CD4-positive, alpha-beta memory T cell (primary cell): Measurements from ENCODE around the gene ZNF619. TPM values are rescaled to one million over a fixed set of nuclear protein-coding genes. Genes with fewer than 3 reads are reported as not detected.

Experiments used
- CTCF ChIA-PET: fragments of 350-600 bp; sonication (Branson Sonifier 250); formaldehyde crosslinking; loops from one replicate; lab custom pipeline; 2021; ENCODE audit warnings: inconsistent platforms; ENCODE audit not compliant: partially characterized antibody; lab: Charles Lee
- POLR2A ChIA-PET: fragments of 350-600 bp; sonication (Branson Sonifier 250); formaldehyde crosslinking; loops from one replicate; lab custom pipeline; 2021; ENCODE audit not compliant: partially characterized antibody; lab: Charles Lee
- DNase-seq, 5 donors: peaks; one replicate each; pipeline versions ENCODE4 v3.0.0 to v3.0.0-alpha.2; 2020 to 2022; ENCODE audit warnings: mixed read lengths in 1 of 5
- H3K27ac ChIP-seq: one replicate; pipeline ENCODE4 v1.7.0; 2013; ENCODE audit warnings: low read depth, low read length
- H3K27me3 ChIP-seq: 2 replicates; pipeline ENCODE4 v1.7.0; 2013; ENCODE audit warnings: mild to moderate bottlenecking, low read length, moderate library complexity; ENCODE audit not compliant: insufficient read depth
- H3K36me3 ChIP-seq: 2 replicates; pipeline ENCODE4 v1.7.0; 2013; ENCODE audit warnings: mild to moderate bottlenecking, low read length, moderate library complexity; ENCODE audit not compliant: insufficient read depth
- H3K4me1 ChIP-seq: 2 replicates; pipeline ENCODE4 v1.7.0; 2013; ENCODE audit warnings: mild to moderate bottlenecking, low read length, moderate library complexity; ENCODE audit not compliant: insufficient read depth
- H3K4me3 ChIP-seq, 2 donors: one replicate each; pipeline ENCODE4 v1.7.0; 2013; ENCODE audit warnings: low read length in 2 of 2, mild to moderate bottlenecking in 1 of 2
- H3K9me3 ChIP-seq, 2 donors: one replicate each; pipeline ENCODE4 v1.7.0; 2013; ENCODE audit warnings: low read length in 2 of 2, control low read depth in 1 of 2; ENCODE audit not compliant: control insufficient read depth in 1 of 2
- H3K27ac Mint-ChIP-seq, 7 donors: one replicate each; pipeline ENCODE4 v1.8.0; 2020 to 2021; ENCODE audit warnings: mixed read lengths in 7 of 7, mild to moderate bottlenecking in 6 of 7, inconsistent platforms in 3 of 7, moderate library complexity in 3 of 7
- H3K27me3 Mint-ChIP-seq, 2 donors: one replicate each; pipeline ENCODE4 v1.8.0; 2020 to 2021; ENCODE audit warnings: mixed read lengths in 2 of 2
- H3K36me3 Mint-ChIP-seq, 2 donors: one replicate each; pipeline ENCODE4 v1.8.0; 2020 to 2021; ENCODE audit warnings: mixed read lengths in 2 of 2, inconsistent platforms in 1 of 2, mild to moderate bottlenecking in 1 of 2
- H3K4me1 Mint-ChIP-seq, 4 donors: one replicate each; pipeline ENCODE4 v1.8.0; 2020 to 2021; ENCODE audit warnings: mixed read lengths in 4 of 4, mild to moderate bottlenecking in 1 of 4
- H3K4me3 Mint-ChIP-seq, 8 donors: one replicate each; pipeline ENCODE4 v1.8.0; 2020 to 2021; ENCODE audit warnings: mixed read lengths in 8 of 8, mild to moderate bottlenecking in 7 of 8, moderate library complexity in 6 of 8, inconsistent platforms in 3 of 8
- H3K9me3 Mint-ChIP-seq, 8 donors: one replicate each; pipeline ENCODE4 v1.8.0; 2020 to 2021; ENCODE audit warnings: mixed read lengths in 8 of 8, mild to moderate bottlenecking in 5 of 8, inconsistent platforms in 3 of 8, moderate library complexity in 1 of 8
- intact Hi-C: fragments of 100-400 bp; cut with micrococcal nuclease; formaldehyde crosslinking; loops from one replicate; pipeline ENCODE4 v1.15.1; 2023
- polyA plus RNA-seq, 2 donors: library from polyadenylated mRNA; unstranded; fragments of 300-500 nt; fragmentation: Illumina TruSeq; gene quantifications; one replicate each; pipeline ENCODE4 v1.2.3, GENCODE V29; 2021
- total RNA-seq, 2 experiments: library from RNA; stranded (reverse); gene quantifications; one replicate each; pipeline ENCODE4 v1.2.3, GENCODE V29; 2021

ZNF619 gene
- total and polyA plus RNA-seq, 4 experiments from 2014 or later: 2.3 to 16.6 (median 8.5) TPM

DNA sequence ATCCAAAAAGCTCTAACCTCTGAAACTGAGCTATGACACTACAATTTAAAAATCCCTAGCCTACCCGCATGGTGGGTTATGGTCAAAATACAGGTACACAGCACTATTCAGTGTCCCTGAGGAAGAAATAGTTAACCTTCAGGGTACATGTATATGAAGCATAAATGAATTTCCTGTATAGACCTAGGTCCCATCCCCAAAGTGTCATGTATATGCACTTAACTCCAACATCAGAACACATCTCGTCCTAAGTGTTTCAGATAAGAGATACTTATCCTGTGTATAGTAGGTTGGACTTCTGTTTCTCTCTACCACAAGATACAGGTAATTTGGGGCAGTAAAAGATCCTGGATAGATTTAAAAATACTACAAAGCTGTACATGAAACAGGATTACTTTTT is 13.3 kb upstream of the ZNF619 start:
- intact Hi-C loops: no loop called here
- Histone ChIP-seq H3K27me3 (no peaks in the 10 kb centered on the region), H3K36me3 (peaks cover 40% of the 10 kb centered on the region), H3K9me3 (no peaks in the 10 kb centered on the region), H3K27ac (no peak overlapping the region), H3K4me1 (peaks cover 37% of the 10 kb centered on the region), H3K4me3 (no peak overlapping the region)
- ChIA-PET POLR2A (interaction anchor here (2.1 to 2.8 kb wide), 3 partner anchors 11 to 42 kb away, joined by 5 to 19 read pairs (median 9); partner anchors contain the start of gene ZNF620), CTCF (no interaction called here)
- no peaks in the 10 kb centered on the region for H3K27me3 Mint-ChIP-seq
- no peak for DNase-seq
- H3K4me1 Mint-ChIP-seq: peaks cover 23 to 49% (median 27%) of the 10 kb centered on the region in 4 donors
- H3K4me3 Mint-ChIP-seq: peak overlapping the region in 2 of 8 donors; percentile 31 to 35
- no peaks in the 10 kb centered on the region for H3K9me3 Mint-ChIP-seq
- peak overlapping the region; percentile 33 to 91 (median 71) for H3K27ac Mint-ChIP-seq
- peaks cover 51 to 57% of the 10 kb centered on the region in 2 donors for H3K36me3 Mint-ChIP-seq

DNA sequence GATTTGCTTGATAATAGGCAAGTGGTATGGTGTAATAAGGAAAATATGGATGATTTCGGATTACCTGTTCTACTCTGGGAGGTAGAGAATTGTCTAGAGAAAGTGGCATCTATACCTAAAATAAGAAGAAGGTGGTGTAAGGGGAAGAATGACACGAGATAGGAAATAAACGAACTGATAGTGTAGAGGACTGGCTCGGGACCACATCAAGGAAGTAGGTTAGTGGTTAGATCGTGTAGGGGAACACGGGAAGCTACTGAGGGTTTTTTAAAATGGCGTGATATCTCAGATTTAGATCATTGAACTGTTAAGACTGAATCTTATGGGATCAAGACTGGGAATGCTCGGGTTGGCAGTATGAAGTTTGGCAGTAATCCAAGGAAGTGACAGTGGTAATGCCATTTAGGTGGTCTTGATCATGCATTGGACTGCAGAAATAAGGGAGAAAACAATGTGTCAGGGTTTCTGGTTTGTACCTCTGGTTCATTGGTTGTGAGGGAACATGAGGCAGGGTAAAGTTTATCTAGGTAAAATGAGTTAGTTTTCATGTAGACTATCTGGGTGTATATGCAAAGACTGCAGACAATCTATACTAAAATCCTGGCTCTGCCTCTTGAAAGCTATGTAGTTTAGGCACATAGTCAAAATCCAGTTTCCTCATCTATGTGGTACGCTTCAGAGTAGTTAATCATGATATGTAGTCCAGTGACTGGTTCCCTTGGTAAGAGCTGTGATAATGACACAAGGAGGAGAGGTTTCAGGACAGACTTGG is 12.4 kb upstream of the ZNF619 start:
- peaks cover 46 to 49% of the 10 kb centered on the region in 2 donors for H3K36me3 Mint-ChIP-seq
- intact Hi-C loops: no loop called here
- peak overlapping the region; percentile 71 to 97 (median 91) for H3K27ac Mint-ChIP-seq
- Histone ChIP-seq H3K4me1 (peaks cover 28% of the 10 kb centered on the region), H3K27ac (peak overlapping the region; percentile 25), H3K27me3 (no peaks in the 10 kb centered on the region), H3K9me3 (no peaks in the 10 kb centered on the region), H3K4me3 (no peak overlapping the region), H3K36me3 (peaks cover 33% of the 10 kb centered on the region)
- H3K4me1 Mint-ChIP-seq: peaks cover 20 to 40% (median 22%) of the 10 kb centered on the region in 4 donors
- peak overlapping the region in 7 of 8 donors; percentile 0 to 64 (median 41) for H3K4me3 Mint-ChIP-seq
- H3K27me3 Mint-ChIP-seq: no peaks in the 10 kb centered on the region
- CTCF ChIA-PET: no interaction called here
- H3K9me3 Mint-ChIP-seq: no peaks in the 10 kb centered on the region
- POLR2A ChIA-PET: interaction anchor here (0.6 to 2.8 kb wide), 10 partner anchors 8 to 756 kb away, joined by 3 to 19 read pairs (median 5); partner anchors contain the start of genes ZNF619 and ZNF620
- peak; percentile 62 to 74 (median 70) for DNase-seq

GRCh38 chr3:40465111-40465407 is 11.9 kb upstream of the ZNF619 start:
- Histone ChIP-seq H3K27me3 (no peaks in the 10 kb centered on the region), H3K36me3 (peaks cover 29% of the 10 kb centered on the region), H3K4me3 (no peak overlapping the region), H3K27ac (peak overlapping the region; percentile 25), H3K4me1 (peaks cover 27% of the 10 kb centered on the region), H3K9me3 (no peaks in the 10 kb centered on the region)
- Mint-ChIP-seq H3K36me3 (peaks cover 46 to 47% of the 10 kb centered on the region in 2 donors), H3K4me1 (peaks cover 20 to 39% (median 22%) of the 10 kb centered on the region in 4 donors), H3K4me3 (no peak overlapping the region), H3K27ac (peak overlapping the region in 6 of 7 donors; percentile 26 to 95 (median 81)), H3K9me3 (no peaks in the 10 kb centered on the region), H3K27me3 (no peaks in the 10 kb centered on the region)
- CTCF ChIA-PET: no interaction called here
- POLR2A ChIA-PET: interaction anchor here (0.6 to 2.8 kb wide), 9 partner anchors 8 to 756 kb away, joined by 3 to 19 read pairs (median 5); partner anchors contain the start of genes ZNF619 and ZNF620
- intact Hi-C loops: no loop called here
- no peak for DNase-seq

DNA sequence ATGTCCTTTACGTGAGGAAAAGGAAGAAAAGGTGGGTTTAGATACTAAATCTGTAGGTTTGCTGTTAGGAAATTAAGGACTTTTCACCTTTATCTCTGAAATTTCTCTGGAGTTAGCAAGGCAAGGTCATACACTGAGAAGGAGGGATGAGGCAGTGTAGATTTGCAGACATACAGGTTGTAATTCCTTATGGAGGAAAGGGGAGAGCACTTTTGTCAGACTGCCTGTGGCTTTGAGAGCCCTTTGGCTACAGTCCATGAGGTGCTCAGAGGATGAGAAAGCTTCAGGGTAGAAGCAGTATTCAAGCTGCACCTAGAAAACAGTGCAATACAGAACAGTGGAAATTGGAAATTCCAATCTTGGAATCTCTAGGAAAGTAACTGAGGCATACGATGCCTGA is 11.5 kb upstream of the ZNF619 start:
- no peak overlapping the region for H3K4me3 Mint-ChIP-seq
- peak overlapping the region in 6 of 7 donors; percentile 30 to 94 (median 57) for H3K27ac Mint-ChIP-seq
- intact Hi-C loops: no loop called here
- POLR2A ChIA-PET: interaction anchor here (0.6 to 2.8 kb wide), 8 partner anchors 9 to 755 kb away, joined by 3 to 19 read pairs (median 5); partner anchors contain the start of gene ZNF620
- Histone ChIP-seq H3K4me3 (no peak overlapping the region), H3K4me1 (peaks cover 23% of the 10 kb centered on the region), H3K36me3 (peaks cover 25% of the 10 kb centered on the region), H3K27ac (no peak overlapping the region), H3K9me3 (no peaks in the 10 kb centered on the region), H3K27me3 (no peaks in the 10 kb centered on the region)
- peaks cover 20 to 35% (median 22%) of the 10 kb centered on the region in 4 donors for H3K4me1 Mint-ChIP-seq
- CTCF ChIA-PET: no interaction called here
- peaks cover 43% of the 10 kb centered on the region in 2 donors for H3K36me3 Mint-ChIP-seq
- H3K27me3 Mint-ChIP-seq: no peaks in the 10 kb centered on the region
- H3K9me3 Mint-ChIP-seq: no peaks in the 10 kb centered on the region
- no peak for DNase-seq

GRCh38 chr3:40468018-40468417 is 8.9 kb upstream of the ZNF619 start:
- intact Hi-C loops: no loop called here
- Histone ChIP-seq H3K36me3 (peaks cover 11% of the 10 kb centered on the region), H3K27me3 (no peaks in the 10 kb centered on the region), H3K9me3 (no peaks in the 10 kb centered on the region), H3K4me1 (peaks cover 21% of the 10 kb centered on the region), H3K27ac (no peak overlapping the region), H3K4me3 (no peak overlapping the region)
- peak overlapping the region in 1 of 7 donors; percentile 36 for H3K27ac Mint-ChIP-seq
- POLR2A ChIA-PET: interaction anchor here (0.6 kb wide), 1 partner anchor 752 kb away, joined by 6 read pairs; no protein-coding TSS in a partner anchor
- H3K4me3 Mint-ChIP-seq: no peak overlapping the region
- H3K9me3 Mint-ChIP-seq: no peaks in the 10 kb centered on the region
- CTCF ChIA-PET: no interaction called here
- H3K4me1 Mint-ChIP-seq: peaks cover 16 to 27% (median 20%) of the 10 kb centered on the region in 4 donors
- peaks cover 21 to 27% of the 10 kb centered on the region in 2 donors for H3K36me3 Mint-ChIP-seq
- H3K27me3 Mint-ChIP-seq: no peaks in the 10 kb centered on the region
- DNase-seq: no peak

DNA sequence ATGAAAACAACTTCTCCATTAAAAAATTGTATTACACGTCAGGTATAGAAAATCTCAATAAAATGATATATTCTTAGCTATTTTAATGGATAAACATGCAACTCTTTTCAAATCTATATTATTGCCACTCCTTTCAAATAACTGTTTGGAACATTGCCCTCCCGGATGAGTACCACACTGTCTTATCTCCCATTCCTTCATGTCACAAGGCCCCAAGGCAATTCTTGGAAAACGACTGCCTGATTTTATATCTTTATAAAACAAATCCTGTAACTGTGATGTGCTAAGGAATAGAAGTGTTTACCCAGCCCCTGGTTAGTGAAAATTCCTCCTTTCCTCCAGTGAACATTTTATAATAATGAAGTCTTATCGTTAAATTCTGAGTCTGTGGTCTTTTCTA is 6.2 kb upstream of the ZNF619 start:
- peaks cover 4 to 7% of the 10 kb centered on the region in 2 donors for H3K36me3 Mint-ChIP-seq
- H3K27ac Mint-ChIP-seq: no peak overlapping the region
- CTCF ChIA-PET: no interaction called here
- DNase-seq: no peak
- Histone ChIP-seq H3K36me3 (no peaks in the 10 kb centered on the region), H3K4me3 (no peak overlapping the region), H3K4me1 (no peaks in the 10 kb centered on the region), H3K9me3 (no peaks in the 10 kb centered on the region), H3K27ac (no peak overlapping the region), H3K27me3 (no peaks in the 10 kb centered on the region)
- POLR2A ChIA-PET: interaction anchor here (2.1 kb wide), 1 partner anchor 13 kb away, joined by 4 read pairs; the partner anchor contains the start of gene RPL14
- peaks cover 0 to 2% (median under 1%) of the 10 kb centered on the region in 4 donors for H3K4me1 Mint-ChIP-seq
- no peaks in the 10 kb centered on the region for H3K27me3 Mint-ChIP-seq
- intact Hi-C loops: no loop called here
- no peaks in the 10 kb centered on the region for H3K9me3 Mint-ChIP-seq
- no peak overlapping the region for H3K4me3 Mint-ChIP-seq

DNA sequence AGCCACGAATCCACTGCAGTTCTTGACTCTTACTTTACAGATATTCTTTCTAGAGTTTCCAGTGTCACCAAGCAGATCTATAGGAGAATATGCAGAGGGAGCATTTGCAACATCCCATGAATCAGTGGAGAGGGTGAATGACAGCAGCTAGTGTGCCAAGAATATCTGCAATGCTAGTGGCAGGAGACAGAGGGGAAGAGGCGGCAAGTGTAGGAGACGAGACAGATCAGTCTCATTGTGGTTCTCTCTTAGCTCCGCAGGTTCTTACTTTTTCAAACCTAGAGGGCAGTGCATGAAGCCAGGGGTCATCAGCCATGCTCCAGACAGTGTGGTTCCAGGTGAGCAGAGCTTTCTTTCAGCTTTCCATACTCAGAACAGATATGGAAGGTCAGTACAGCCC is 744 bp downstream of the ZNF619 start:
- no peaks in the 10 kb centered on the region for H3K9me3 ChIP-seq
- Mint-ChIP-seq H3K4me1 (peaks cover 19 to 44% (median 26%) of the 10 kb centered on the region in 4 donors), H3K36me3 (peaks cover 17 to 46% of the 10 kb centered on the region in 2 donors), H3K27me3 (no peaks in the 10 kb centered on the region), H3K9me3 (no peaks in the 10 kb centered on the region), H3K27ac (peak overlapping the region; percentile 82 to 98 (median 95)), H3K4me3 (peak overlapping the region; percentile 91 to 95 (median 94))
- peak overlapping the region; percentile 19 to 60 for H3K4me3 ChIP-seq
- peak overlapping the region; percentile 68 for H3K27ac ChIP-seq
- no peaks in the 10 kb centered on the region for H3K27me3 ChIP-seq
- intact Hi-C loops: loop anchor here (1.0 to 2.0 kb wide), 4 partner anchors 20 to 47 kb away; partner anchors contain the start of genes RPL14, ZNF620 and ZNF621
- no peak for DNase-seq
- CTCF ChIA-PET: interaction anchor here (1.1 to 1.5 kb wide), 4 partner anchors 19 to 48 kb away, joined by 3 to 6 read pairs (median 4); partner anchors contain the start of gene ZNF620
- no peaks in the 10 kb centered on the region for H3K36me3 ChIP-seq
- H3K4me1 ChIP-seq: peaks cover 19% of the 10 kb centered on the region
- POLR2A ChIA-PET: interaction anchor here (0.5 to 3.0 kb wide), 11 partner anchors 13 to 47 kb away, joined by 3 to 27 read pairs (median 5); partner anchors contain the start of genes RPL14, ZNF620 and ZNF621
